22Rv1 (cell line): Measurements from ENCODE around the gene SLC16A13.
"Not testable (repeated sequence)": the region's sequence is repeated elsewhere in the genome, so short reads cannot be mapped to it uniquely, and the experiment has no call there.

Source experiments
- CTCF ChIP-seq: fragments of 450-650 bp; IDR thresholded peaks from 2 replicates; pipeline ENCODE4 v1.5.1; 2017; ENCODE audit warnings: mild to moderate bottlenecking
- ZFX ChIP-seq: fragments of 450-650 bp; IDR thresholded peaks from 2 replicates; pipeline ENCODE4 v1.6.1; 2017; ENCODE audit warnings: antibody characterized with exemption, borderline replicate concordance

GRCh38 chr17:7046725-7047397, 11.0 kb downstream of the SLC16A13 start:
- TF ChIP-seq CTCF, ZFX: not testable (repeated sequence)
